DMS114 treated with DMSO at 0.1 percent for 48 hours (cell line): ENCODE measurements around the gene DUSP1.
"Not testable (repeated sequence)": the region's sequence is repeated elsewhere in the genome, so short reads cannot be mapped to it uniquely, and the experiment has no call there.

Source experiments
- DNase-seq: peaks from one replicate; lab custom pipeline; 2025; ENCODE audit not compliant: unreplicated experiment; lab: John Stamatoyannopoulos, UW

Gene DUSP1

GRCh38 chr5:172797771-172798191 is 26.8 kb upstream of the DUSP1 start:
- DNase-seq = no peak

DNA sequence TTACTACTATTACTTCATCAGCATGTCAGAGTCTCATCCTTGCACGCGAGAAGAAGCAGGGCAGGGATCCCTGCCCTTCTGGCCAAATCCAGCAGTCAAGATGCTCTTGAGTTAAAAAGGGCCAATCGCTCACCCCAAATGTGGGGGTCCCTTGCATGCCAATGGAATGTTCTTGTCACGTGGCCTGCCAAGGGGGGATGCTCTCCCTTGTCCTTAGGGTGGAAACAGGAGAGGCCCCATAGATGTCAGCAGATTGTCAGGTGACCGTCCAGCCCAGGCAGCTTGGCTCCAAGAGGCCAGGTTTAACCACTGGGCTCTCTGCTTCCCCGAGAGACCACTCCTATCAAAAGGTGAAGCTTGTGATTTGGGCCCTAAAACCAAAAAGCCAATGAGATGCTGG is 25.3 kb upstream of the DUSP1 start:
- DNase-seq = no peak

DNA sequence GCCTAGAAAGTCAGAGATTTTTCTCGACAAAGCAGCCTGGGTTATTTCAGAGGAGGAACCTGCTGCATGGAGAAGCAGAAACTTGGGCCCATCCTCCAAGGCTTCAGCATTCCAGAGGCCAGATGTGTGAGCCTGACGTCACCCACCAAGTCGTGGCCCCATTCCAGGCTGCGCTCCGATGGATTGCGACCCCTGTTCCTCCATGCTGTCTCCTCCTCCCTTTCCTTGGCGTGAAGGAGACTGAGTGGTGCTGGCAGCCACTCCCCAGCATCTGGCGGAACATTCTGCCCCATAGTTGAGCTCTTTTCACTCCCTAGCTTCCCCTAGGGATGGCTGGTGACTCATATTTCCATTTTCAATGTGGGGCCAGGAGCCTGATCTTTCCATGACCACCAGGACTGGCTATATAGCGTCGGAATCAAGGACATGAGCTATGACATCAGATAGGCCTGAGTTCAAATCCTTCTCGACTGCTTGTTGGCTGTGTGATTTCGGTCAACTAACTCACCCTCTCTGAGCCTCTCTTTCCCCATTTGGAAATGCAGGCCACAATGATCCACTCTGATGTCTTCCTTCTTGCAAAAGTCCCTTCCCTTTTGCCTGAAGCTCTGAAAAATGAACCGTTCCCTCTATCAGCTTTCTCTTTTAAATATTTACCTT is 24.5 kb upstream of the DUSP1 start:
- no peak for DNase-seq

DNA sequence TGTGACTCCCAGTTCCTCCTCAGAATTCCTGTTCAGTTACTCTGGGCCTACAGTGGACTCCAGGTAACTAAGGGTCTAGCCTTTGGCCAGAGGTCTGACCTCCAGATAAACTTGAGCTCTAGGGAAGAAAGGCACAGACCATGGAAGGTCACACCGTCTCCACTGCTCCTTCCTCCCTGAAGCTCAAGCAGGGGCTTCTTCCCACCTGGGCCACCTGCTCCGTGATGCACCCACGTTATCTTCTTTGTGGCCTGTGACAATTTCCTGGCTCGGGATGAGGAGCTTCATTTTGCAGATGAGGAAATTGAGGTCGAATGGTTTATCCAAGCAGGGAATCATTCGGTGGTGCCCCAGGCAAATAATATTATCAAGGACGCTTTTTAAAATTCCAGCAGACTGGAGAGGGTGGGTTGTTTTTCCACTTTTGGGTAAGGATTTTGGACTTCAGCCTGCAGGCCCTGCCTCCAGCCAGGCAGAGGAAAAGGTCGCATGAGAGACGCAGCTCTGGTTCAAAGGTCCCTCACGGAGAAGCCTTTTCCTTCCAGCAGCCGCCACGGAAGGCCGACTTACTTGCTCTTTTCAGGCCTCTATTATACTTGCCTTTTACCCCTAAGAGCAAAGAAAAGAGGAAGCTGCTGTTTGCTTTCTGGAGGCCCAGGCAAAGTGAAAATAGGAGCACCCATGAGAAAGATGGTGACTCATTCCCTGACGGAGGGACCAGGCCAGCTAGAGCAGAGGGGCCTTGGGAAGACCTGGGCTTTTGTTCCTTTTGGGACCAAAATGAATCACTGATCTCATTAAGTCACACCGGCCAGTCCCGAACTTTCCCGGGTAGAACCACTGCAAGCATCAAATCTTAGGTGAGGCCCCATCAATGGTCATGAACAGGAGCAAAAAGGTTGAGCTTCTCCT is 22.8 kb upstream of the DUSP1 start:
- DNase-seq = no peak

- DNase-seq = no peak
These were observed 21.9 kb upstream of the DUSP1 start for GRCh38 chr5:172792701-172793570.

DNA sequence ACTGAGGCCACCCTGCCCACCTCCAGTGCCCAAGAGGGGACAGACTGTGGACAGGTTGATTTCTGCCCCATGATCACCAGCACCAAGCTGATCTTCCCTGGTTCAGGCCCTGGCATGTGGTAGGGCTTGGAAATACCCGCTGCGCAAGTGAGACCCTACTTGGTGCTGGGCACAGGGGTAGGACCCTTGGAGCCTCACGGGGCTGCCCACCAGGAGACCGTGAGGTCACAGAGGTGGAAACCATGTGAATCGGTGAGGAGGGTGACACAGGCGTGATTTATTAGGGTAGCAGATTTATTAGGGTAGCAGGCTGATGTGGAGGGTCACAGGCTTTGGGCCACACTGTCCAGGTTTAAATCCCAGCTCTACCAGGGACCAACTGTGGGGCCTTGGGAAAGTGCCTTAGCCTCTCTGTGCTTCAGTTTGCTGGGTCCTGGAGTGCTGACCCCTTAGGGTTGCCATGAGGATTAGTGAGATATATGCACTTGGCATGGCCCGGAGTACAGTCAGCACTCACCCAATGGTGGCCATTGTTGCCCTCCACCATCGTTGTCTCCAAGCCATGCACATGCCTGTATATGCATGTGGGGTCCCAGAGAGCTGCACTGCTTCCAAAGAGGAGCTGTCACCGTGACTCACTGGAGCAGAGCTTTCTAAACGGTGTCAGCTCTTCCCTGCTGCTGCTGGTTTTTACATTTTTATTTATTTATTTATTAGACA is 20.9 kb upstream of the DUSP1 start:
- no peak for DNase-seq

- no peak for DNase-seq
These were observed 20.3 kb upstream of the DUSP1 start for GRCh38 chr5:172791286-172791685.

DNA sequence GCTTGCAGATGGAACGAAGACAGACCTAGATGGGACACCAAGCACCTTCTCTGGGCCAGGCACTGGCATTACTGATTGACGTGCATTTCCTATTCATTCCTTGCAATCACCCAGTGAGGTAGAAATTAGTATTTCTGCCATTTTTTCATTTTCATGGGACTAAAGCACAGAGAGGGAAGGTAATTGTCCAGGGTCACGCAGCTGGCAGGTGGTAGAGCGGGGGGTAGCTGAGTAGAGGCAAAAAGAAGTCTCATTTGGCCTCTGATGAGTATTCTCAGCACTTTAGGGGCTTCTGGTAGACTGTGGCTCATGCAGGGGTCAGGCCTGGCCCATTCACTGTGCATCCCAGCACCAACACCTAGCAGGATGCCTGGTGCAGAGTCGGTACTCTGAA is 19.5 kb upstream of the DUSP1 start:
- no peak for DNase-seq

GRCh38 chr5:172789687-172790495 is 18.9 kb upstream of the DUSP1 start:
- DNase-seq = no peak

GRCh38 chr5:172788771-172789686 is 18.0 kb upstream of the DUSP1 start:
- DNase-seq = no peak

GRCh38 chr5:172787538-172787937 is 16.5 kb upstream of the DUSP1 start:
- not testable (repeated sequence) for DNase-seq

DNA sequence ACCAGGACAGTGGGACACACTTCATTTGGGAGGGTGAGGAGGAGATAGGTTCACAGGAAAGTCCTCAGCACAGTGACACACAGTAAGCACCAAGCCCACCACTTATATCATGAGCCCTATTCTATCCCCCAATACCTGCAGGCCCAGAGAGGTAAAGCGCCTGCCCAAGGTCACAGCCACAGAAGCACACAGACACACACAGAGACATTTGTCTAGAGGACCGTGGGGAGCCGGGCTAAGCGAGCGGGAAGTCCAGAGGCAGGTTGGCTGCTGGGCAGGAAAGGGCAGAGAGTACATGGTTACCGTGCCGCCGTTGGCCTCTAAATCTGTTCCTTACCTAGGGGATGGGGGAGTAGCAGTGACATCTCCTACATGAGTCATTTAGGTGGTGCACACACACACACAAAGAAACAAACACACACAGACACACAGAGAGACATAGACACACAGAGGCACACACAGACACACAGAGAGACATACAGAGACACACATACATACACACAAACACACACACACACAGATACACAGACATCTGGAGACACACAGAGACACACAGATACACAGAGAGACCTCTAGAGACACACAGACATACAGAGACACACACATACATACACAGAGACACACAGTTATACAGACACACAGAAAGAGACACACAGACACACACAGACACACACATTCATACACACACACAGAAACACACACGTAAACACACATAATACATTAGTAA is 15.9 kb upstream of the DUSP1 start:
- no peak for DNase-seq

GRCh38 chr5:172785429-172786088 is 14.6 kb upstream of the DUSP1 start:
- DNase-seq = no peak

GRCh38 chr5:172784162-172784561 is 13.2 kb upstream of the DUSP1 start:
- not testable (repeated sequence) for DNase-seq

DNA sequence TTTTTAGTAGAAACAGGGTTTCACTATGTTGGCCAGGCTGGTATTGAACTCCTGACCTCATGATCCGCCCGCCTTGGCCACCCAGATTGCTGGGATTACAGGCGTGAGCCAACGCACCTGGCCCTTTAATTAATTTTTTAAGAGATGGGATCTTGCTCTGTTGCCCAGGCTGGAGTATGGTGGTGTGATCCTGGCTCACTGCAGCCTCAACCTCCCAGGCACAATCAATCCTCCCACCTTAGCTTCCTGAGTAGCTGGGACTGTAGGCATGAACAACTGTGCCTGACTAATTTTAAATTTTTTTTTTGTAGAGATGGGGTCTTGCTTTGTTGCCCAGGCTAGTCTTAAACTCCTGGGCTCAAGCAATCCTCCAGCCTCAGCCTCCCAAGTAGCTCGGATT is 12.3 kb upstream of the DUSP1 start:
- DNase-seq = not testable (repeated sequence)

DNA sequence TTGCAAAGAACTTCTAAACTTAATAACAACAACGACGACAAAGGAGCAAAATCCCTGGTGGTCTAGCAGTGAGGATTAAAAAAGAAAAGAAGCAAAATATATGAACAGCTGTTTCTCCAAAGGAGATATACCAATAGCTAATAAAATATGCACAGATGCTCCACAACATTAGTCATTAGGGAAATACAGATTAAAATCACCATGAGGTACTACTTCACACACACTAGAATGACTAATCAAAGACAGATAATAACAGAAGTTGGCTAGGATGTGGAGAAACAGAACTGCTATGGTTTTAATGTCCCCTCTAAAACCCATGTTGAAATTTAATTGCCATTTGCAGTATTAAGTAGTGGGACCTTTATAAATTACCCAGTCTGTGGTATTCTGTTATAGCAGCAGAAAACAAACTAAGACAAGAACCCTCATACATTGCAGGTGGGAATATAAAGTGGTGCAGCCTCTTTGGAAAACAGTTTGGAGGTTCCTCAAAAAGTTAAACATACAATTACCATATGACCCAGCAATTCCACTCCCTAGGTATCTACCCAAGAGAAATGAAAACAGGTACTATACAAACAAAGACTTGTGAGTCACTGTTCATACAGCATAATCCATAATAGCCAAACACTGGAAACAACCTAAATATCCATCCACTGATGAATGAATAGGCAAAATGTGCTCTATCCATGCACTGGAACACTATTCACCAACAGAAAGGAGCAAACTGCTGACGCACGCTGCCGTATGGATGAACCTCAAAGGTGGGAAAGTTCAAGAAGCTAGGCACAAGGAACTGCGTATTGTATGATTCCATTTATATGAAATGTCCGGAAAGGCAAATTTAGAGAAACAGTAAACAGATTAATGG is 11.4 kb upstream of the DUSP1 start:
- no peak for DNase-seq
